SK-N-SH treated with all-trans-retinoic acid at 6 μM for 48 hours (cell line): ENCODE measurements around the gene PCBD1.

Experiments
- ATAC-seq: fragments of 200-7000 bp; cut with Tn5 transposase; 3 replicates; pipeline ENCODE4 v1.9.1; 2020; ENCODE audit warnings: mild to moderate bottlenecking, moderate library complexity
- ARNTL ChIP-seq: fragments of 450-650 bp; formaldehyde crosslinking; IDR thresholded peaks from 2 replicates; pipeline ENCODE4 v1.5.0; 2020; ENCODE audit warnings: low read depth, mild to moderate bottlenecking, moderate library complexity, borderline replicate concordance
- CREB5 ChIP-seq: fragments of 250-450 bp; sonication (Bioruptor Pico); IDR thresholded peaks from 2 replicates; pipeline ENCODE4 v1.5.1; 2020; ENCODE audit warnings: low read depth, mild to moderate bottlenecking, moderate library complexity
- CSDC2 ChIP-seq: fragments of 250-450 bp; sonication (Bioruptor Pico); IDR thresholded peaks from 2 replicates; pipeline ENCODE4 v1.5.0; 2020; ENCODE audit warnings: mild to moderate bottlenecking, moderate library complexity
- CSRNP3 ChIP-seq: fragments of 250-450 bp; sonication (Bioruptor Pico); IDR thresholded peaks from 2 replicates; pipeline ENCODE4 v1.5.1; 2021; ENCODE audit warnings: mild to moderate bottlenecking, moderate library complexity
- GLIS3 ChIP-seq: fragments of 250-450 bp; sonication (Bioruptor Pico); IDR thresholded peaks from 2 replicates; pipeline ENCODE4 v1.5.0; 2020; ENCODE audit warnings: mild to moderate bottlenecking, moderate library complexity
- ISL1 ChIP-seq: fragments of 250-450 bp; sonication (Bioruptor Pico); IDR thresholded peaks from 2 replicates; pipeline ENCODE4 v2.1.2; 2022; ENCODE audit warnings: mild to moderate bottlenecking, moderate library complexity
- POU6F1 ChIP-seq: fragments of 250-450 bp; sonication (Bioruptor Pico); IDR thresholded peaks from 2 replicates; pipeline ENCODE4 v1.8.0; 2021; ENCODE audit warnings: low read depth, mild to moderate bottlenecking, moderate library complexity, borderline replicate concordance
- PPARA ChIP-seq: fragments of 250-450 bp; sonication (Bioruptor Pico); IDR thresholded peaks from 2 replicates; pipeline ENCODE4 v1.5.0; 2020; ENCODE audit warnings: mild to moderate bottlenecking, borderline replicate concordance
- SNAI2 ChIP-seq: fragments of 250-450 bp; sonication (Bioruptor Pico); IDR thresholded peaks from 2 replicates; pipeline ENCODE4 v1.5.0; 2020; ENCODE audit warnings: mild to moderate bottlenecking, moderate library complexity
- TCF4 ChIP-seq: fragments of 250-450 bp; sonication (Bioruptor Pico); IDR thresholded peaks from 2 replicates; pipeline ENCODE4 v1.8.0; 2021; ENCODE audit warnings: mild to moderate bottlenecking, moderate library complexity, borderline replicate concordance
- TSHZ2 ChIP-seq: fragments of 250-450 bp; sonication (Bioruptor Pico); IDR thresholded peaks from 2 replicates; pipeline ENCODE4 v1.5.0; 2020; ENCODE audit warnings: mild to moderate bottlenecking, moderate library complexity
- ZC3H10 ChIP-seq: fragments of 250-450 bp; sonication (Bioruptor Pico); IDR thresholded peaks from 2 replicates; pipeline ENCODE4 v1.5.1; 2021; ENCODE audit warnings: mild to moderate bottlenecking, moderate library complexity
- ZFP30 ChIP-seq: fragments of 450-650 bp; formaldehyde crosslinking; IDR thresholded peaks from 2 replicates; pipeline ENCODE4 v1.5.0; 2022; ENCODE audit warnings: mild to moderate bottlenecking, moderate library complexity
- ZNF565 ChIP-seq: fragments of 450-650 bp; formaldehyde crosslinking; conservative IDR thresholded peaks from 2 replicates; pipeline ENCODE4 v1.5.0; 2020; ENCODE audit warnings: low read depth, mild to moderate bottlenecking, moderate library complexity
- ZNF70 ChIP-seq: fragments of 450-650 bp; formaldehyde crosslinking; IDR thresholded peaks from 2 replicates; pipeline ENCODE4 v1.5.0; 2020; ENCODE audit warnings: mild to moderate bottlenecking, moderate library complexity
- ZNF8 ChIP-seq: fragments of 450-650 bp; formaldehyde crosslinking; IDR thresholded peaks from 2 replicates; pipeline ENCODE4 v1.5.0; 2020; ENCODE audit warnings: mild to moderate bottlenecking, moderate library complexity

PCBD1 gene

GRCh38 chr10:70892631-70893030 lies 4.3 kb upstream of the PCBD1 start:
- TF ChIP-seq ISL1 (CRISPR knock-in tag), result no peak
- no peak for TF ChIP-seq ZC3H10 (CRISPR knock-in tag)
- TF ChIP-seq GLIS3 (CRISPR knock-in tag), result no peak
- TF ChIP-seq TSHZ2 (CRISPR knock-in tag), result no peak
- TF ChIP-seq CREB5, result no peak
- no peak for TF ChIP-seq ZFP30
- no peak for ATAC-seq

GRCh38 chr10:70891627-70892026 lies 3.3 kb upstream of the PCBD1 start:
- no peak for ATAC-seq
- TF ChIP-seq ZNF8 (CRISPR knock-in tag) (no peak), CREB5 (no peak), CSRNP3 (no peak), POU6F1 (CRISPR knock-in tag) (no peak), PPARA (no peak), GLIS3 (CRISPR knock-in tag) (no peak), SNAI2 (CRISPR knock-in tag) (no peak), ISL1 (CRISPR knock-in tag) (no peak), TSHZ2 (CRISPR knock-in tag) (no peak)

- TF ChIP-seq CREB5 (no peak), ZNF565 (no peak), PPARA (0 out of 2 replicates have a peak, but pooled peaks have one; percentile 11), ARNTL (CRISPR knock-in tag) (peak; percentile 55; the same call in 1 of the 2 replicates), TCF4 (CRISPR knock-in tag) (peak; percentile 88), ZNF70 (CRISPR knock-in tag) (no peak), CSDC2 (CRISPR knock-in tag) (no peak), TSHZ2 (CRISPR knock-in tag) (peak; percentile 86)
- TF ChIP-seq, all 23 proteins: peak for 4
- ATAC-seq, result peak; percentile 30; the same call in 1 of the 3 replicates
Observed at GRCh38 chr10:70890917-70891431, 2.6 kb upstream of the PCBD1 start.
